HUES48 (cell line): ENCODE data around the gene DENND2A.
A peak's percentile ranks its signal among the peaks of the same experiment; 100 is the strongest.
"Not testable (repeated sequence)": the region's sequence is repeated elsewhere in the genome, so short reads cannot be mapped to it uniquely, and the experiment has no call there.

ENCODE experiments used
- H3K27ac ChIP-seq: one replicate; pipeline ENCODE4 v1.7.0; 2013; ENCODE audit warnings: low read depth, low read length, inconsistent platforms
- H3K27me3 ChIP-seq: 2 replicates; pipeline ENCODE4 v1.6.1; 2013; ENCODE audit warnings: mild to moderate bottlenecking, low read length; ENCODE audit not compliant: control insufficient read depth, insufficient read depth
- H3K36me3 ChIP-seq: 2 replicates; pipeline ENCODE4 v1.6.1; 2013; ENCODE audit warnings: low read length; ENCODE audit not compliant: control insufficient read depth, insufficient read depth
- H3K4me1 ChIP-seq: 2 replicates; pipeline ENCODE4 v1.6.1; 2013; ENCODE audit warnings: mild to moderate bottlenecking, low read length; ENCODE audit not compliant: control insufficient read depth, insufficient read depth
- H3K4me3 ChIP-seq: 2 replicates; pipeline ENCODE4 v1.5.1; 2013; ENCODE audit warnings: mild to moderate bottlenecking, low read depth, low read length
- H3K9ac ChIP-seq: 2 replicates; pipeline ENCODE4 v1.6.1; 2013; ENCODE audit warnings: mild to moderate bottlenecking, low read depth, low read length, moderate library complexity
- H3K9me3 ChIP-seq: 2 replicates; pipeline ENCODE4 v1.6.1; 2013; ENCODE audit warnings: low read length; ENCODE audit not compliant: control insufficient read depth, insufficient read depth

Gene DENND2A

DNA sequence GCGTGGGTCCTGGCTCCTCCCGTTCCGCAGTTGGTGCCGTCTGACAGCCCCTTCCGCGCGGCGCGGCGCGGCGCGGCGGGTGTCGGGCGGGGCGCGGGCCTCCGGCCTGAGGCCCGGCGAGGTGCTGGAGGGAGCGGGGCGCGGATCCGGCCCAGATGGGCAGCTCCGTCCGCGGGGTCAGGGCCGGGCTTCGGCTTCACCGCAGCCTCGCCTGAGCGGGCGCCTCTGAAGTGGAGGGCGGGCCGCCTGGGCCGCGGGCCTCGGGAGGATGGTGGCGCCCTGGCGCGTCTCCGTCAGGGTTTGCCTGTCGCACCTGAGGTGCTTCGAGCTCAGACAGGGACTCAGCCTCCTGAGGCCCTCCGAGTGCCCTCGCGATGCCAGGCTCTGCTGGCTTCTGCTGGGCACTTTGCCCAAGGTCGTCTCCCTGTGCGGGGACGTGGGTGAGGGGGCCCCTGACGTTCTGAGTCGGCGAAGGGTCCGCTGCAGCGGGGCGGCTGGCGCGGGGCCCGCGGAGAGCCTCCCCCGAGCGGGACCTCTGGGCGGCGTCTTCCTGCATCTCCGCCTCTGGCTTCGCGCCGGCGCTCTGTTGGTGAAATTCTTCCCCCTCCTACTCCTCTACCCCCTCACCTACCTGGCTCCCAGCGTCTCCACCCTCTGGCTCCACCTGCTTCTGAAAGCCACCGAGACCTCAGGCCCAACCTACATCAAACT, 32.6 kb upstream of the DENND2A start:
- no peak overlapping the region for H3K27ac ChIP-seq
- H3K4me1 ChIP-seq = peaks cover 10% of the 10 kb centered on the region; the same call in 1 of the 2 replicates
- H3K9me3 ChIP-seq = no peaks in the 10 kb centered on the region
- H3K9ac ChIP-seq = no peak overlapping the region
- H3K4me3 ChIP-seq = peak overlapping the region; percentile 87
- no peaks in the 10 kb centered on the region for H3K36me3 ChIP-seq
- peaks cover 8% of the 10 kb centered on the region for H3K27me3 ChIP-seq

DNA sequence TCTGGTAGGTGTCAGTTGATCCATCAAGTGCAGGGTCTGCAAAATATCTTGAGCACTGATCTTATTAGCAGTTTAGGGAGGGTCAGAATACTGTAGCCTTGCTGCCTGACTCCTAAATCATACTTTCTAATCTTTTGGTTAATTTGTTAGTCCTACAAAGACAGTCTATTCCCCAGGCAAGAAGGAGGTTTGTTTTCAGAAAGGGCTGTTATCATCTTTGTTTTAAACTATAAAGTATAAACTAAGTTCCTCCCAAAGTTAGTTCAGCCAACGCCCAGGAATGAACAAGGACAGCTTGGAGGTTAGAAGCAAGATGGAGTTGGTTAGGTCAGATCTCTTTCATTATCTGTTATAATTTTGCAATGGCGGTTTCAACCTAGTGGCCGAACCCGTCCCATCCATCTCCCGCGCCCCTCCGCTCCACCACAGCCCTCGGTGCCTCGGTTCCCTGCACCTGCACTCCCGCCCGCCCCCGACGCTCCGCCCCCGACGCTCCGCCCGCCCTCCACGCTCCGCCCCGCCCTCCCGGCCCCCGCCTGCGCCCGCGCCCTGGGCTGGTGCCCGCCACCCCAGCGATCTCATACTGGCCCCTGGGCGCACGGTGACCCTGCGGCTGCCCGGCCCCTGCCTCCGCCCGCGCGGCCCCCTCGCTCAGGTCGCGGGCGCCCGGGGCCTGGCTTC, 31.9 kb upstream of the DENND2A start, which contains the start of gene ADCK2:
Gene ADCK2, plus strand, starts transcription at position 564 of the 681 bp plus-strand sequence. CDS start 386 bp downstream, outside the sequence.
- Histone ChIP-seq H3K27ac (no peak within 1 kb of the TSS), H3K9me3 (no peaks in the 10 kb centered on the region), H3K4me3 (peak within 1 kb of the TSS; percentile 87), H3K4me1 (peaks cover 10% of the 10 kb centered on the region; the same call in 1 of the 2 replicates), H3K27me3 (peaks cover 8% of the 10 kb centered on the region), H3K36me3 (no peaks in the 10 kb centered on the region), H3K9ac (no peak within 1 kb of the TSS)

DNA sequence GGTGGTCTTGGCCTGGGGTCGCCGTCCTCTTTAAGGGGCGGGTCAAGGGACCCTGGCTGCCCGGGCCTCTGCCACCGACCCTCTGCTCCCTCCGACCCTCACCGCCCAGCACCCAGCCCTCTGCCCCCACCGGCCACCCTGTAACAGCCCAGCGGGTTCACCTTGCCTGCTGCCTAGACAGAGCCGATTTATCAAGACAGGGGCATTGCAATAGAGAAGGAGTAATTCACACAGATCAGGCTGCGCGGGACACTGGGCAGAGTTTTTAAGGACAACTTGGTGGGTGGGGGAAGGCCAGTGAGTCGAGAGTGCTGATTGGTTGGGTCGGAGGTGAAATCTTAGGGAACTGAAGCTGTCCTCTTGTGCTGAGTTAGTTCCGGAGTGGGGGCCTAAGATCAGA, 31.4 kb upstream of the DENND2A start:
- H3K4me3 ChIP-seq = peak overlapping the region; percentile 64
- H3K27ac ChIP-seq = no peak overlapping the region
- H3K36me3 ChIP-seq = no peaks in the 10 kb centered on the region
- H3K9me3 ChIP-seq = no peaks in the 10 kb centered on the region
- peaks cover 8% of the 10 kb centered on the region for H3K27me3 ChIP-seq
- no peak overlapping the region for H3K9ac ChIP-seq
- H3K4me1 ChIP-seq = peaks cover 10% of the 10 kb centered on the region; the same call in 1 of the 2 replicates

DNA sequence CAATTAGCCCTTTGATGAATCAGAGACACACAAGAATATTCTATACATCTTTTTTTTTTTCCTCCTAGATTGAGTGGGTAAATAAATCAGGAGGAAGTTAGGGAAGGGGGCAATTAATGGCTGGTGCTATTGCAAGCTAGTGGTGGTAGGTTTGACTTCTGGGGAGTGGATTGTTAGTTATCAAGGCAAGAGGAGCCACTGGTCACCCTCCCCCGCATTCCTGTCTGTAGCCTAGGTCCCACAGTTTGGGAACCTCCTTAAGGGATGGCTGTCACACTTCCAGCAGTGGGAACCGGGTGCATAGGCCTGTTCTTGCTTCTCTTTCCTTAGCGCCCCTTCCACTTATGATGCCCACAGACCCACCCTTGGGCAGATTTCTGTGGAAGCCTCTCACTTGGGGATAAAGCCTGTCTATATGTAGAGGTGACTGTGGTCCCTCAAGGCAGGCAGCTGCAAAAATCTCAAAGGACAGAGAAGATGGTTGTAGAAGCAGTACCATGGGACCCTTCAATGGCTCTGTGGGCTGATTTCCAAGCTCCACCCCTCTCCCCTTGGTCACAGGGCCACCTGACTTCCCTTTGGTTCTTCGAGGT, 29.8 kb upstream of the DENND2A start:
- no peaks in the 10 kb centered on the region for H3K9me3 ChIP-seq
- H3K27ac ChIP-seq = no peak overlapping the region
- H3K4me1 ChIP-seq = peaks cover 10% of the 10 kb centered on the region; the same call in 1 of the 2 replicates

DNA sequence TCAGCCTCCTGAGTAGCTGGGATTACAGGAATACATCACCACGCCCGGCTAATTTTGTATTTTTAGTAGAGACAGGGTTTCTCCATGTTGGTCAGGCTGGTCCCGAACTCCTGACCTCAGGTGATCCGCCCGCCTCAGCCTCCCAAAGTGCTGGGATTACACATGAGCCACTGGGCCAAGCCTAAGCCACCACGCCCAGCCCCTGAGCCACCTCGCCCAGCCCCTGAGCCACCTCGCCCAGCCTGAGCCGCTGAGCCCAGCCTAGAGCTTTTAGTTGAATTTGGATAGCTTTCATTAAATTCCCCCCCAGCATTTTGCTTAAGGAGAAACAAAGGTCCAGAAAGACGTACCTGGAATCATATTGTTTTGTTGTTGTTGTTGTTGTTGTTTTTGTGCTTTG, 29.2 kb upstream of the DENND2A start:
- H3K9ac ChIP-seq, H3K4me3 ChIP-seq, H3K27me3 ChIP-seq, H3K36me3 ChIP-seq, H3K9me3 ChIP-seq, H3K27ac ChIP-seq: not testable (repeated sequence)
- peaks cover 10% of the 10 kb centered on the region; the same call in 1 of the 2 replicates for H3K4me1 ChIP-seq

More for the DNA sequence above, 29.8 kb upstream of the DENND2A start:
- Histone ChIP-seq H3K9ac (no peak overlapping the region), H3K4me3 (no peak overlapping the region), H3K36me3 (no peaks in the 10 kb centered on the region), H3K27me3 (peaks cover 8% of the 10 kb centered on the region)

DNA sequence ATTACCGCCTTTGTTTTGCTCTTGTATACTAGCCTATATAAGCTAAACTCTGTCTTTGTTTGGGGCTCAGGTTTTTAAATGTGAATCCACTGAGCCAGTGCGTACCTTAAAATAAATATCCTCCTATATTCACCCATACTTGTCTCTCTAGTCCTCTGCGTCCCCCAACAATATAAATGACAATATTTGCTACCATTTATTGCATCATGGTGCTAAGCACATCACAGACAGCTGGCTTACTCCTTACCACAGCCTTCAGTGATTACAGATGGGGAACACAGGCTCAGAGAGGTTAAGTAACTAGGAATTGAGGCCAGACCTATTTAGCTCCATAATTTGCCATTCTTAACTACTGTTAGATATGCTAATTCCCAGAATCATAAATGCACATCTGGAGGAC, 28.7 kb upstream of the DENND2A start:
- Histone ChIP-seq H3K27ac (no peak overlapping the region), H3K27me3 (peaks cover 8% of the 10 kb centered on the region), H3K9me3 (no peaks in the 10 kb centered on the region), H3K9ac (no peak overlapping the region), H3K4me1 (peaks cover 10% of the 10 kb centered on the region; the same call in 1 of the 2 replicates), H3K4me3 (no peak overlapping the region), H3K36me3 (no peaks in the 10 kb centered on the region)

DNA sequence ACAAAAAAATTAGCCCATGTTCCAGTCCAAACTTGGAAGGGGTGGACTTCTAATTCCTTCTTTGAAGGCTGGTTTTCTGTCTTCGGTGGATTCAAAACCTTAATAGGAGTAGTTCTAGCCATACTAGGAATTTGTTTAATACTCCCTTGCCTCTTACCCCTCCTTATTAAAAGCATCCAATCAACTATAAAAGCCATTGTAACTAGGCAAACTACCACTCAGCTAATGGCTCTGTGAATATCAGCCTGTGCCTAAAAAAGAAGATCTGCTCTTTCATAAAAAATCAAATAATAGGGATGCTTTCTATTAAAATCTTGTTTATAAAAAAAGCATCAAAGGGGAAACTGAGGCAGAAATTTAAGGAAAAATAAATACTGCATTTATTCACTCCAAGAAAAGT, 28.0 kb upstream of the DENND2A start:
- Histone ChIP-seq H3K27ac (no peak overlapping the region), H3K27me3 (peaks cover 1% of the 10 kb centered on the region; the same call in 1 of the 2 replicates), H3K36me3 (no peaks in the 10 kb centered on the region), H3K4me1 (peaks cover 10% of the 10 kb centered on the region; the same call in 1 of the 2 replicates), H3K4me3 (no peak overlapping the region), H3K9ac (no peak overlapping the region), H3K9me3 (no peaks in the 10 kb centered on the region)

DNA sequence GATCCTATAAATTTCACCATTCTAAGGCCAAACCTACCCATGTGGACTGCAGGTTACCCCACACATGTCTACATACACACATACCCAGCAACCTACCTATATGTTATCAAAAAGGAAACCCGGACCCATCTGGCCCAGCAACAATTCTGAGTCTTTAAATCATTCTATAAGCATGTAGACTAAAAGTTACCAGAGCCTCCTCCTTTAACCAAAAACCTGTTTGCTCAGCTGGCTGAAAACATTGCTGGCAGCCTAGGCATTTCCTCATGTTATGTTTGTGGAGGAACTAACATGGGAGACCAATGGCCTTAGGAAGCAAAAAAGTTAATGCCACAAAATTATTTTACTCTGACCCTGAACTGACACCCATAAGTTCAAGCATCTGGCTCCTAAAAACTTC, 26.9 kb upstream of the DENND2A start:
- Histone ChIP-seq H3K27me3 (no peaks in the 10 kb centered on the region), H3K4me3 (no peak overlapping the region), H3K27ac (no peak overlapping the region)

DNA sequence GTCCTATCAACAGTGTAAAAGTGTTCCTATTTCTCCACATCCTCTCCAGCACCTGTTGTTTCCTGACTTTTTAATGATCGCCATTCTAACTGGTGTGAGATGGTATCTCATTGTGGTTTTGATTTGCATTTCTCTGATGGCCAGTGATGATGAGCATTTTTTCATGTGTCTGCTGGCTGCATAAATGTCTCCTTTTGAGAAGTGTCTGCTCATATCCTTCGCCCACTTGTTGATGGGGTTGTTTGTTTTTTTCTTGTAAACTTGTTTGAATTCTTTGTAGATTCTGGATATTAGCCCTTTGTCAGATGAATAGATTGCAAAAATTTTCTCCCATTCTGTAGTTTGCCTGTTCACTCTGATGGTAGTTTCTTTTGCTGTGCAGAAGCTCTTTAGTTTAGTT, 22.3 kb upstream of the DENND2A start:
- not testable (repeated sequence) for H3K27ac ChIP-seq, H3K36me3 ChIP-seq, H3K27me3 ChIP-seq, H3K4me3 ChIP-seq, H3K9ac ChIP-seq, H3K9me3 ChIP-seq, H3K4me1 ChIP-seq

More for the DNA sequence above, 26.9 kb upstream of the DENND2A start:
- Histone ChIP-seq H3K36me3 (no peaks in the 10 kb centered on the region), H3K9me3 (no peaks in the 10 kb centered on the region), H3K4me1 (peaks cover 9% of the 10 kb centered on the region; the same call in 1 of the 2 replicates), H3K9ac (no peak overlapping the region)

DNA sequence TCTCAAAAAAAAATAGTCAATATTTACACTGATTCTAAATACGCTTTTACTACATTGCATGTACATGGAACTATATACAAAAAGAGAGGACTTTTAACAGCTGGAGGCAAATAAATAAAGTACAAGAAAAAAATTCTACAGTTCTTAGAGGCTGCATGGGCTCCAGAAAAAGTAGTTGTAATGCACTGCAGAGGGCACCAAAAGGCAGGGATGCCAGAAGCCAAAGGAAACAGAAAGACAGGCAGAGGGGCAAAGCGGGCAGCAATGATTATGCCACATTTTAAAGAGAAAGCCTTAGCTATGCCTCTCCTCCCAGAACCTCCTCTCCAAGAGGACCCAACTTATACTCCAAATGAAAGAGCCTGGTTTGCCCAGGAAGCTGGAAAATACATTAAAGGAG, 20.5 kb upstream of the DENND2A start:
- no peaks in the 10 kb centered on the region for H3K9me3 ChIP-seq
- H3K4me1 ChIP-seq = no peaks in the 10 kb centered on the region
- H3K9ac ChIP-seq = no peak overlapping the region
- H3K36me3 ChIP-seq = no peaks in the 10 kb centered on the region
- H3K4me3 ChIP-seq = no peak overlapping the region
- no peaks in the 10 kb centered on the region for H3K27me3 ChIP-seq
- H3K27ac ChIP-seq = no peak overlapping the region

DNA sequence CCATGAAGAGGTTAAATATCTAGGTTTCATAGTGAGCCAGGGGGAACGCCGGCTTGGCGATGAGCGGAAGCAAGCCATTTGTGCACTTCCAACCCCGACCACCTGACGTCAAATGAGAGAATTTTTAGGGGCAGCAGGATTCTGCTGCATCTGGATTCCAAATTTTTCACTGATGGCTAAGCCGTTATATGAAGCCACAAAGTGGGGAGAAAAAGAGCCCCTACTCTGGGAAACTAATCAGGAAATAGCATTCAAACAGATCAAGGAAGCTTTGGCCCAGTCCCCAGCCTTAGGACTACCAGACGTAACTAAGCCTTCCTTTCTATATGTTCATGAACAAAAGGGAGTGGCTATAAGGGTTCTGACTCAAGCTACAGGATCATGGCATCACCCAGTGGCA, 19.2 kb upstream of the DENND2A start:
- Histone ChIP-seq H3K27me3 (no peaks in the 10 kb centered on the region), H3K4me3 (no peak overlapping the region), H3K4me1 (no peaks in the 10 kb centered on the region), H3K9ac (no peak overlapping the region), H3K27ac (no peak overlapping the region), H3K9me3 (no peaks in the 10 kb centered on the region), H3K36me3 (no peaks in the 10 kb centered on the region)
